Measurements from ENCODE around the gene USP34.
"Not testable (repeated sequence)": the region's sequence is repeated elsewhere in the genome, so short reads cannot be mapped to it uniquely, and the experiment has no call there.

The USP34 gene

GRCh38 chr2:61179701-61180639 lies 290.9 kb downstream of the USP34 start:
- no peak for DNase-seq

- DNase-seq = no peak
These were observed 292.0 kb downstream of the USP34 start for GRCh38 chr2:61178603-61179545.

DNA sequence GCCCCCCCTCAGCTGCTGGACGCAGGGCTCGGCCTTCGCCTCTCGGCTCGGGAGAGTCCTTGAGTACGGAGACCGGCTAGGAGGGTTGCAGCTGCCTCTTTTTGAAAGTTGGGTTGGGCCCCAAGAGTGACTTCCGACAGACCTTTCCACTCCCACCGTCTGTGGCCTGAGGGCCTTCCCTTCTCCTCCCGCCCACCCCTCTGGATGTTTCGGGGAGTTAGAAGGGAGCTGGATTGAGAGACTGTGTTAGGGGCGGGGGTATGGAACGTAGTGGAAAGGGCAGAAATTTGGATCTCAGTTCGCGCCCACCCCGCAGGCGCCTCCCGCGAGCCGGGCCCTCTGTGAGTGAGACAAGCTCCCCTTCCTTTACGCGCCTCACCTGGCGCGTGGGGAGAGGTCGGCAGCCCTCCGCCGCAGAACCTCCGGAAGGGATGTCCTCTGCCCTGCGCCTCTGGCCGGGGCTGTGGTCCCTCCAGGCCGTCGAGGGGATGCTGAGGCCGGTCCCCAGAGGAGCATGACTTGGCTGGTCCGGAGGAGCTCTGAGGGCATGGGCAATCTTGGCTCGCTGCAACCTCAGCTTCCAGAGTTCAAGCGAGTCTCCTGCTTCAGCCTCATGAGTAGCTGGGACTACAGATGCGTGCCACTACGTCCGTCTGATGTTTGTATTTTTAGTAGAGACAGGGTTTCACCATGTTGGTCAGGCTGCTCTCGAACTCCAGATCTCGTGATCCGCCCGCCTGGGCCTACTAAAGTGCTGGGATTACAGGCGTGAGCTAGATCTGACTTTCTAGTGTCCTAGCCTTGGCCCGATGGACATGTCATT lies 292.9 kb downstream of the USP34 start:
- peak; percentile 53 for DNase-seq

- DNase-seq = peak; percentile 98
These were observed 293.8 kb downstream of the USP34 start for GRCh38 chr2:61176755-61177726.

GRCh38 chr2:61175036-61175435 lies 295.9 kb downstream of the USP34 start:
- no peak for DNase-seq

DNA sequence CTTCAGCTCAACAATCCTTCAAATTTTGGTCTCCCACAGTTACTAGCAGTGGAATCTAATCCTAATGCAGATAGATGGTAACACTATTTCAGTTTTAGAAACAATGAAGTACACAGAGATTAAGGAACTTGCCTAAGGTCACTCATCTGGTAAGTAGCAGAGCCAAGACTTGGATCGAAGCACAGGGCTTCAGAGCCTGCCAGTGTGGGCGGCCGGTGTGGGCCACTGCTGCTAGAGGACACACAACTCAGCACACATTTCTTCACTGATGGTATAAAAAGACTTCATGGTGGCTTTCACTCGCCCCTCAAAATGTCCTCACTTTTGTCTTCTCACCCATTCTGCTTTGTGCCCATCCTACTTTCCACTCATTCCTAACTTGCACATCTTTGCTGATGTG lies 297.8 kb downstream of the USP34 start:
- DNase-seq = no peak

DNA sequence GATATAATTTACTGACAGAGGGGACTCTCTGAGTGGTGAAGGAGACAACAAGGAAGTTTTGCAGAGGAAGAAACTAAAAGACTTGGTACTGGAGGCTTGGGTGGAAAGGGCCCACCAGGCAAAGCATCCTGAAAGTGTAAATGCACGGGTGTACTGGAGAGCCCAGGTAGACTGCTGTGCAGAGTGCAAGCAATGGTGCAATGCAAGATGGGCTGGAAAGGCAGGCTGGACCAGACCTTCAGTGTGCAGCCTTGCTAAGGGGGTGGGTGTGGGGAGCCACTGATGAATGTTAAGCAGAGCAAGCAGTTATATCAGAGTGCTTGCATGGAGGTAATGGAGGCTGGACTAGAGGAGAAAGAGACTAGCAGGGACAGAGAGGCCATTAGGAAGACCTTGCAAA lies 298.2 kb downstream of the USP34 start:
- no peak for DNase-seq

DNA sequence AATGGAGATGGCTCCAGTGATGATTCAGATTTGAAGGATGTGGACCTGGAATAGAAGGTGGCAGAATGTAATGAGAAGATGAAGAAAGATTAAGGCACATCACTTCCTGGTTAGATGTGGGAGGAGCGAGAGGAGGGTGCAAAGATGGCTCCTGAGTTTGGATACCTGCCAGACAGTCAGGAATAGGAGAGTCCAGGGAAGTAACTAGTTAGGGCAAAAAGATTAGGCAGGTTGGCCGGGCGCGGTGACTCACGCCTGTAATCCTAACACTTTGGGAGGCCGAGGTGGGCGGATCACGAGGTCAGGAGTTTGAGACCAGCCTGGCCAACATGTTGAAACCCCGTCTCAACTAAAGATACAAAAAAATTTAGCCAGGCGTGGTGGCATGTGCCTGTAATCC lies 303.3 kb downstream of the USP34 start:
- no peak for DNase-seq

DNA sequence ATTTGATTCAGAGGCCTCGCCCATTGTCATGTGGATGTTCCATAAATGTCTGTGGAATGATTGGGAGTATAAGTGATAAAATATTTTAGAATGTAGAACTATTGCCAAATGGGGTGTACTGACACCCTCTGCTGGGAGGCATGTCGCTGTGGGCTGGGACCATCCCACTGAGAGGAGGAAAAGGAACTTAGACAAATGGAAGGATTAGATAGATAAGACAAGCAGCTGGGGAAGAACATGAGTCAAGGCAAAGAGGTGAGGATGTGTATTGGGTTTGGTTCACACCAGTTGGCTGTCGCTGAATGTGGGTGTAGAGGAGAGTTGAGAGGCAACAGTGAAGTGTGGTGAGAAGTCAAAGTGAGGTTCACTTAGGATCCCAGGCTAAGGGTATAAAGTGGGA lies 304.9 kb downstream of the USP34 start:
- DNase-seq = no peak

- DNase-seq = not testable (repeated sequence)
These were observed 305.8 kb downstream of the USP34 start for GRCh38 chr2:61165082-61165481.

DNA sequence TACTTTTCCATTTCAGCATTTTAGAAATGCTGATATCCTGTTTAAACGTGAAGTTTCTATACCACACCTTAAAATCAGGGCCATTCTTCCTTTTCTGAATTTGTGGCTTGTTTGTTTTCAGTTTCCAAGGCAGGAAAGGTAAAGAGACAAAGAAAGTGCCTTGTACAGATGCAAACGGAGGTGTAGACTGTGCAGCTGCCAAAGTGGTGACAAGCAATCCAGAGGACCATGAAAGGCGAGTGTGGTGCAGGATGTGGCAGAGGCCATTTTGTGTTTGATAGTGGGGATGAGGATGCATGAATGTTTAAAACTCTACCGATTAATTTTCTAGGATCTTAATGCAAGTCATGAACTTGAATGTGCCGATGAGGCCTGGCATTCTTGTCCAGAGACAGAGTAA lies 308.2 kb downstream of the USP34 start:
- no peak for DNase-seq

DNA sequence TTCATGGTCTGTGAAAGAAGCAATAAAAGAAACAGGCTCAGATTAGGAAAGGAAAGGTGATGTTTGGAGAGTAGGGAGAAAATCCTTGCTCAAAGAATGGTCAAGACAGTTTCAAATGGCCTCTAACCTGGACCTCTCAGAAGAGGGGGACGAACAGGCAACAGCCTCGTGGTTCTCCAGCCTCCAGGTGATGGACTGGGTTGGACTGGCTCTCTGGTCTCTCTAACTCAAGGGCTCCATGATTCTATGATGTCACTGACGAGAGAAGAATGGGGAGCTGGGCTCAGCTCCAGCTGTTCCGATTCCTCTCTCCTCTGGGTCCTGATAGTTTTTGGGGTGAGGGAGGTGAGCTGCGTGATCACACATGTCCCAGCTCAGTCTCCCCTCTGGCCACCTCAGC lies 309.0 kb downstream of the USP34 start, which contains the start of gene C2orf74:
Gene C2orf74 (plus strand): TSS at position 301 of the 400 bp plus-strand sequence. CDS start 327 bp downstream, outside the sequence.
- no peak for DNase-seq

DNA sequence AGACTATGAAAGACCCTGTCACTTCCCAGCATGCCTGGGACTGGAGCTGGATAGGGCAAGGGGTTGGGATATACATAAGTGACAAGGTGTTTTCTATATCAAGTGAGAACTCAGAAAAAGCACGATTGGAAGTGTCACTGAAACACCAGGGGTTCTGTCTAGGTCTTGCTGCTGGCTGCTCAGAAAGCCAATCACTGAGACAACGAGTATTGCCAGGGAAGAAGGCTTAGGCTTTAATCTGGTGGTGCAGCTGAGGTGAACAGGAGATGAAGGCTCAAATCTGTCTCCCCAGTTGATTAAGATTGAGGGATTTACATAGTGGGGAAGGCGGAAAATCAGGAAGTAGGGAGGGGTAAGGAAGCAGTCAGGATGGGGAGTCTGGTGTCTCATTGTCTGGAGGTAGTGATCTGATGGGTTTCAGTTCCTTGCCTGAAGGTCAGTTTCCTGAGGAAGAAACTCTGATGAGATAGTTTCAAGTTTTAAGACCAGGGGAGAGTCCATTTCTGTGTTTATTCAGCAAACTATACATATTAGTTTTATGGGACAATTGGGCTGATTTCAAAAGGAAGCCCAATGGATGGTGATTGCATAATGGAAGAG lies 312.4 kb downstream of the USP34 start:
- no peak for DNase-seq

- DNase-seq = no peak
These were observed 313.4 kb downstream of the USP34 start for GRCh38 chr2:61157371-61158003.

GRCh38 chr2:61151436-61151835 lies 319.5 kb downstream of the USP34 start:
- no peak for DNase-seq

DNA sequence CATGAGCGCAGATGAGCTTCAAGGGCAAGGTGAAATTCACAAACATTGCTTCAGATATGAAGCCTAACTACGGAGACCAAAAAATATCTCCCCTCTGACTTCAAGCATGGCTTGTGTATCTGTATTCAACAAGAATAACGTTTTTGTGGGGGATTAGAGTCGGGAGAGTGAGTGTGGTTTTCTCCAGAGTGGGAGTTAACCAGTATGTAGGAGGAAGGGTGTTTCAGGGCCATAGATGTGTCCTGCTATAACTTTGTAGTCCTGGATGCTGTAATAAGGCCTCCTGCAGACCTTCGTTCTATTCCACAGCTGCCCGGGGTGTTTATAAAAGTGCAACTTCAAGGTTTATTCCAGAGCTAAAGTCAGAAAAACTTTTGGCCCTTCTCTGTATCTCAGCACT lies 321.8 kb downstream of the USP34 start:
- DNase-seq = no peak

DNA sequence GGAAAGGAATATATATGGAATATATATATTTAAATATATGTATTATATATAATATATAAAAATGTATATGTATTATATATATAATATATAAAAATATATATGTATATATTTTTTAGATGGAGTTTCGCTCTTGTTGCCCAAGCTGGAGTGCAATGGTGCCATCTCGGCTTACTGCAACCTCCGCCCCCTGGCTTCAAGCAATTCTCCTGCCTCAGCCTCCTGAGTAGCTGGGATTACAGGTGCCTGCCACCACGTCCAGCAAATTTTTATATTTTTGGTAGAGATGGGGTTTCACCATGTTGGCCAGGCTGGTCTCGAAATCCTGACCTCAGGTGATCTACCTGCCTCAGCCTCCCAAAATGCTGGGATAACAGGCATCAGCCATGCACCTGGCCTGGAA lies 322.8 kb downstream of the USP34 start:
- not testable (repeated sequence) for DNase-seq

DNA sequence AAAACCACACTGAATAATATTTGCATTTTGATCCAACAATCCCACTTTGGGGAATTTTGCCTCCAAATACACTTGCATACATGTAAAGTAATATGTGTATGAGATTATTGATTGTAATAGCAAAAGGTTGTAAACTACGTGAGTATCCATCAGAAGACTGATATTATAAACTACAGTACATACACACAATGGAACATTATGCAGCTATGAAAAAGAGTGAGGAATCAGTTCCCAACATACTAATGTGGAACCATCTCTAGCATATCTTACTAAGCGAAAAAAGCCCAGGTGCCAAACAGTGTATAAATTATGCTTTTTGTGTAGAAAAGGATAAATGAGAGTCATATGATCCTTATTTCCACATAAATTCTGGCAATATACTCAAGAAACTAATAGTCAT lies 324.9 kb downstream of the USP34 start:
- no peak for DNase-seq

DNA sequence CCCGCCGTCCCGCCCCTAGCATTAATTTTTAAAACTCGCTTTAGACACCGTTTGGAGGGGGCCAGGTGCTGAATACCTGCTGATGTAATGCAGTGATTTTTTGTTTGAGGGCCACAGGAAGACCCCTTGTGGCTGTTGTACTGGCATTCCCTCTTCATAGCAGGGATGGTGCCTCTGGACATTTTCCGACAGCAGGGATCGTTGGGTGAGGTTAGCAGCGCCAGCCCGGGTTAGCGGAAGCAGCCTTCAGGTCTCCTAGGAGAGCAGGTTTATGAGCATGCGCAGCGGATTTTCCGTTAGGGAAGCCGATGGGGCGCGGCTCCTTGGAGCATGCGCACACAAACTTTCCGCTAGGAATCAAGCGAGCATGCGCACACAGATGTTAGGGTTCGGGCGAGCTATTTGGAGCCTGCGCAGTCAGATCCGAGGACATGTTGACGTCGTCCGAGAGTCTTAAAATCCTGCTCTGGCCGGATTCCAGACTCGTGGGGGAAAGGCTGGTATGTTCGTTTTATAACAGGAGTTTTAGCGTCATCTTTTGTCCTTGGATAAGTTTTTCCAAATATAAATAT lies 326.1 kb downstream of the USP34 start:
- DNase-seq = peak; percentile 95

- DNase-seq = no peak
These were observed 329.7 kb downstream of the USP34 start for GRCh38 chr2:61141151-61141550.

All from CD4-positive, alpha-beta T cell treated with Interleukin-6 for 4 hours (primary cell).